Measurements from ENCODE around the gene IL4.

Gene IL4

GRCh38 chr5:132658381-132659302, 15.1 kb upstream of the IL4 start:
- no peak for DNase-seq

- no peak for DNase-seq
Measured at GRCh38 chr5:132659598-132660493, 13.9 kb upstream of the IL4 start.

DNA sequence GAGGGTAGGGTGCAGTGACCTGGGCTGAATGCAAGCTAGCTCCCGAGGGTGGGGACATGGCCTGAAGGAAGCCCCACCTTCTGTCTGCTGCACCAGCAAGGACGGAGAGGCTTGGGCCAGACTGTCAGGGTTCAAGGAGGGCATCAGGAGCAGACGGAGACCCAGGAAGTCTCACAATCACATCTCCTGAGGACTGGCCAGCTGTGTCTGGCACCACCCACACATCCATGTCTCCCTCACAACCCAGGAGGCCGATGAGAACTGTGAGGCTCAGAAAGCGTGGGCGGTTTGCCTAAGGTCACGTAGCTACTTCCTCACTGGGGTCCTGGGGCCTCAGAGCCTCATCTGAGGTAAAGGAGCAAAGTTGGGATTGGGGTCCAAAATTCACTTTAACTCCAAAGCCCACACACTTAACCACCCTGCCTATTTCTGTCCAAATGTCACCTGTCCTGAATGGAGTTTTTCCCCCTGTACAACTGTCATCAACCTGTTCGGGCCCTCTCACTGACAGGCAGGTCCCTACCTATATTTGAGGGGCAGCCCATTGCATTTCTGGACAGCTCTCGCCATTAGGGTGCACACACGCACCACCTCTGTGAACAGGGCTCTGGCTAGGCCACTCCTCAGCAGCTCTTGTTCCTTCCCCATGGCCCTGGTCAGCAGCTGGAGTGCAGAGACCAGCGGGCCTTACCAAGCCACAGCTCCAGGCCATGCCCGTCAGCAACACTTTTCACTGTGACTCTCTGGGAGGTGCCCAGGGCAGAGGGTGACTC, 12.4 kb upstream of the IL4 start:
- DNase-seq: no peak

GRCh38 chr5:132662004-132662401, 11.8 kb upstream of the IL4 start:
- DNase-seq: no peak

GRCh38 chr5:132662925-132663770, 10.6 kb upstream of the IL4 start:
- DNase-seq: peak; percentile 46

DNA sequence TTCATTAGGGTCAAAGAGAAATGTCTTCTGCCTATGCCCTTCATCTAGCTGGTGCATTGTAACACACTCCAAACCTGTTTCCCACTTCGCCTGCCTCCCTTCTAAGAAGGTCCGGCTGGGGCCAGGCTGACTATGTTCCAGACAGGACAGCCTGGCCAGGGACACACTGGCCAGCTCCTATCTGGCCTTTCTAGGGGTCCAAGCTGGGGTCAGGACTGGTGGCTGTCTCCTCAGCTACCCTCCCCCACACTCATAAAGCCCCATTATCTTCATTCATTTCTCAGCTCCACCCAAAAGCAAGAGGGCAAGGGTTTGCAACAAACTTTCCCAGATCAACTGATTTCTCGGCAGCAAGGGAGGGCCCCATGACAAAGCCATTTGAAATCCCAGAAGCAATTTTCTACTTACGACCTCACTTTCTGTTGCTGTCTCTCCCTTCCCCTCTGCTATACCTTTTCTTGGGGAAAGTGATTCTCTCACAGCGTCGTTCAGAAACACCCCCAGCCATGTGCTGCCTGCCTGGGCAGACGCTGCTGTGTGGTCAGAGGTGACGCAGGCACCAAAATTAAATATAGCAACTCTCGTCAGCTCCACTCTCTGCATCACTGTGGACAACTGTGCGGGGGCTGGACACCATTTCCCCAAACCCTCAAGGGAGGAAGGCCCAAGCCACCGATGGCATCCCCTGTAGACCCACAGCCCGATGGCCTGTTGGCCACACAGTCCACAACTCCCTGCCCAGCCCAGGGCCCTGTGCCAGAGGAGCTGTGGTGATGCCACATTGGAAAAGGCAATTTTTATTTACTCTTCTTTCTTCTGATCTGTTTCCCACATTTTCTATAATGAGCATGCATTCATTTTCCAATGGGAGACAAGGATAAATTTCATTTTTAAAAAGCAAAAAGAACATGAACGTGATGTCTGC, 9.8 kb upstream of the IL4 start:
- no peak for DNase-seq

- no peak for DNase-seq
Measured at GRCh38 chr5:132664696-132665209, 9.0 kb upstream of the IL4 start.

- DNase-seq: no peak
Measured at GRCh38 chr5:132665574-132666080, 8.2 kb upstream of the IL4 start.

GRCh38 chr5:132666310-132667123, 7.3 kb upstream of the IL4 start:
- no peak for DNase-seq

- DNase-seq: no peak
Measured at GRCh38 chr5:132667309-132667708, 6.5 kb upstream of the IL4 start.

- DNase-seq: no peak
Measured at GRCh38 chr5:132667761-132668705, 5.8 kb upstream of the IL4 start.

DNA sequence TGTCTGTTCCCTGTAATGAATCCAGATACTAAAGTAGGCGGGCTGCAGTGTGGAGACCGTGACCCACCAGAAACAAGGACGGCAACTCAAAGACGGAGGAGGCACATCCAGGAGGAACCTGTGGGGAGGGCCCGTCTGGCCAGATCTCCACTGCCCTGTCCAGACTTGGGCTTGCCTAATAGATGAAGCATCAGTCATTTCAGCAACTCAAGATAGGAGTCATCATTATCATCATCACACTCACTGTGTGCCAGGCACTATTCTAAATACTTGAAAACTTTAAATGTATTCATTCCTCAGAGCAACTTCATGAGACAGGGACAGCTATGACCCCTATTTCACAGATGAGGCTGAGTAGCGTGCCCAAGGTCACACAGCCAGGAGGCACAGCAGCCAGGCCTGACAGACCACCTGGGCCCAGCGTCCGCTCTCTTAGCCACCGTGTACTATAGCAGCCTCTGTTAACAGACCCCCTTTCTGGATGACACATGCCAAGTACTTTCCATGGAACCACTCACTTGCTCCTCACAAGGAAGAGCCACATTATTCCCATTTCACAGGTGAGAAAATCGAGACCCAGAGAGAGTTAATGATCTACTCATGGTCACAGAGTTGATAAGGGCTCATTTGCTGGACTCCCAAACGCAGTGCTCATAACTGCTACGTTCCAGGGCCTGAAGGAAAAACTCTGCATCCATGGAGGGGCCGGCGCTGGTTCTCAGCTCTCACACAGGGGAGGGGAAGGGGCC, 4.9 kb upstream of the IL4 start:
- no peak for DNase-seq

- DNase-seq: no peak
Measured at GRCh38 chr5:132669455-132669820, 4.4 kb upstream of the IL4 start.

GRCh38 chr5:132669966-132670882, 3.6 kb upstream of the IL4 start:
- DNase-seq: no peak

- DNase-seq: no peak
Measured at GRCh38 chr5:132671000-132671399, 2.8 kb upstream of the IL4 start.

DNA sequence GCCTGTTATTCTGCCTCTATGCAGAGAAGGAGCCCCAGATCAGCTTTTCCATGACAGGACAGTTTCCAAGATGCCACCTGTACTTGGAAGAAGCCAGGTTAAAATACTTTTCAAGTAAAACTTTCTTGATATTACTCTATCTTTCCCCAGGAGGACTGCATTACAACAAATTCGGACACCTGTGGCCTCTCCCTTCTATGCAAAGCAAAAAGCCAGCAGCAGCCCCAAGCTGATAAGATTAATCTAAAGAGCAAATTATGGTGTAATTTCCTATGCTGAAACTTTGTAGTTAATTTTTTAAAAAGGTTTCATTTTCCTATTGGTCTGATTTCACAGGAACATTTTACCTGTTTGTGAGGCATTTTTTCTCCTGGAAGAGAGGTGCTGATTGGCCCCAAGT, 301 bp upstream of the IL4 start:
- no peak for DNase-seq

Measured in stimulated activated CD4-positive, alpha-beta T cell treated with anti-CD3 and anti-CD28 coated beads, Interleukin-4, amount 100 ng/mL, for 24 hours (primary cell).